HEK293 (cell line): ENCODE measurements around the gene INO80C.

ENCODE experiments used
- CTCF ChIA-PET: fragments of 350-600 bp; formaldehyde crosslinking; extraction: SDS; loops from one replicate; lab custom pipeline; 2021; ENCODE audit warnings: antibody characterized with exemption; lab: Yijun Ruan, JAX
- POLR2A ChIA-PET: fragments of 300-600 bp; formaldehyde crosslinking; extraction: SDS; loops from one replicate; lab custom pipeline; 2020; ENCODE audit warnings: antibody characterized with exemption, inconsistent platforms; lab: Yijun Ruan, JAX
- H3K27ac ChIP-seq: fragments of 200-500 bp; sonication (Bioruptor generic); 2 replicates; pipeline ENCODE4 v1.5.1; 2014; ENCODE audit warnings: low read depth, low read length, control low read depth, inconsistent platforms; ENCODE audit errors: extremely low read depth
- H3K36me3 ChIP-seq, 2 experiments: fragments of 200-500 bp in 1 of 2; sonication (Bioruptor generic) in 1 of 2; 1 replicate in 1 of 2; 2 replicates in 1 of 2; pipeline ENCODE4 v1.5.1; 2014 to 2017; ENCODE audit warnings: inconsistent platforms in 2 of 2, low read length in 2 of 2; ENCODE audit not compliant: control insufficient read depth in 2 of 2, insufficient read depth in 1 of 2
- H3K4me1 ChIP-seq: fragments of 200-500 bp; sonication (Bioruptor generic); 2 replicates; pipeline ENCODE4 v1.5.1; 2014; ENCODE audit warnings: mild to moderate bottlenecking, low read length, inconsistent platforms; ENCODE audit not compliant: control insufficient read depth, insufficient read depth
- H3K4me3 ChIP-seq: 2 replicates; pipeline ENCODE4 v1.5.1; 2011; ENCODE audit warnings: low read depth, mild to moderate bottlenecking, control low read depth, low read length, moderate library complexity
- H3K9me3 ChIP-seq: fragments of 200-500 bp; sonication (Bioruptor generic); 2 replicates; pipeline ENCODE4 v1.5.1; 2014; ENCODE audit warnings: low read depth, low read length, inconsistent platforms; ENCODE audit not compliant: control insufficient read depth, insufficient read depth
- GLI4 ChIP-seq: fragments of 450-650 bp; formaldehyde crosslinking; IDR thresholded peaks from 2 replicates; pipeline ENCODE4 v1.5.1; 2016; ENCODE audit warnings: missing biosample characterization, missing genetic modification characterization
- GLIS1 ChIP-seq: fragments of 450-650 bp; formaldehyde crosslinking; IDR thresholded peaks from 2 replicates; pipeline ENCODE4 v1.5.1; 2016; ENCODE audit warnings: missing biosample characterization, missing genetic modification characterization
- PRDM1 ChIP-seq: fragments of 450-650 bp; formaldehyde crosslinking; IDR thresholded peaks from 2 replicates; pipeline ENCODE4; 2016; ENCODE audit warnings: missing biosample characterization, missing genetic modification characterization
- PRDM10 ChIP-seq: fragments of 450-650 bp; formaldehyde crosslinking; IDR thresholded peaks from 2 replicates; pipeline ENCODE4 v1.5.1; 2016; ENCODE audit warnings: missing biosample characterization, missing genetic modification characterization
- SP7 ChIP-seq: fragments of 450-650 bp; formaldehyde crosslinking; IDR thresholded peaks from 2 replicates; pipeline ENCODE4 v1.5.1; 2016; ENCODE audit warnings: missing biosample characterization, missing genetic modification characterization
- YY1 ChIP-seq: fragments of 450-650 bp; formaldehyde crosslinking; IDR thresholded peaks from 2 replicates; pipeline ENCODE4 v1.5.1; 2018; ENCODE audit warnings: missing biosample characterization, missing genetic modification characterization
- ZBTB21 ChIP-seq: fragments of 450-650 bp; formaldehyde crosslinking; IDR thresholded peaks from 2 replicates; pipeline ENCODE4 v1.5.1; 2017; ENCODE audit warnings: missing biosample characterization, missing genetic modification characterization
- ZNF114 ChIP-seq: fragments of 450-650 bp; formaldehyde crosslinking; IDR thresholded peaks from 2 replicates; pipeline ENCODE4 v1.5.0; 2017; ENCODE audit warnings: missing biosample characterization, missing genetic modification characterization
- ZNF146 ChIP-seq: fragments of 450-650 bp; formaldehyde crosslinking; IDR thresholded peaks from 2 replicates; pipeline ENCODE4 v1.5.1; 2016; ENCODE audit warnings: missing biosample characterization, missing genetic modification characterization
- ZNF302 ChIP-seq: fragments of 450-650 bp; formaldehyde crosslinking; IDR thresholded peaks from 2 replicates; pipeline ENCODE4 v1.5.1; 2016; ENCODE audit warnings: missing biosample characterization, missing genetic modification characterization, low read depth
- ZNF335 ChIP-seq: fragments of 450-650 bp; formaldehyde crosslinking; conservative IDR thresholded peaks from 2 replicates; pipeline ENCODE4 v1.5.1; 2016; ENCODE audit warnings: missing biosample characterization, missing genetic modification characterization
- ZNF341 ChIP-seq: fragments of 450-650 bp; formaldehyde crosslinking; IDR thresholded peaks from 2 replicates; pipeline ENCODE4; 2016; ENCODE audit warnings: low read depth, missing biosample characterization, missing genetic modification characterization
- ZNF585B ChIP-seq: fragments of 450-650 bp; formaldehyde crosslinking; IDR thresholded peaks from 2 replicates; pipeline ENCODE4 v1.5.1; 2016; ENCODE audit warnings: missing biosample characterization, missing genetic modification characterization
- TF ChIP-seq, protein P1 (sequence below): fragments of 450-650 bp; formaldehyde crosslinking; IDR thresholded peaks from 2 replicates; pipeline ENCODE4 v1.5.1; 2016; ENCODE audit warnings: missing biosample characterization, missing genetic modification characterization, low read depth
- TF ChIP-seq, protein P2 (sequence below): fragments of 450-650 bp; formaldehyde crosslinking; IDR thresholded peaks from 2 replicates; pipeline ENCODE4 v1.5.1; 2017; ENCODE audit warnings: missing biosample characterization, missing genetic modification characterization

INO80C gene

GRCh38 chr18:35528749-35529274 lies 31.1 kb upstream of the INO80C start:
- ChIA-PET POLR2A (no interaction called here), CTCF (interaction anchor here (1.3 kb wide), 1 partner anchor 81 kb away, joined by 5 read pairs; no protein-coding TSS in a partner anchor)
- TF ChIP-seq YY1 (tag by site-specific recombination) (no peak), ZNF146 (tag by site-specific recombination) (no peak), PRDM1 (tag by site-specific recombination) (no peak), SP7 (tag by site-specific recombination) (no peak), ZNF585B (tag by site-specific recombination) (no peak), GLI4 (no peak)
- TF ChIP-seq, protein P1, sequence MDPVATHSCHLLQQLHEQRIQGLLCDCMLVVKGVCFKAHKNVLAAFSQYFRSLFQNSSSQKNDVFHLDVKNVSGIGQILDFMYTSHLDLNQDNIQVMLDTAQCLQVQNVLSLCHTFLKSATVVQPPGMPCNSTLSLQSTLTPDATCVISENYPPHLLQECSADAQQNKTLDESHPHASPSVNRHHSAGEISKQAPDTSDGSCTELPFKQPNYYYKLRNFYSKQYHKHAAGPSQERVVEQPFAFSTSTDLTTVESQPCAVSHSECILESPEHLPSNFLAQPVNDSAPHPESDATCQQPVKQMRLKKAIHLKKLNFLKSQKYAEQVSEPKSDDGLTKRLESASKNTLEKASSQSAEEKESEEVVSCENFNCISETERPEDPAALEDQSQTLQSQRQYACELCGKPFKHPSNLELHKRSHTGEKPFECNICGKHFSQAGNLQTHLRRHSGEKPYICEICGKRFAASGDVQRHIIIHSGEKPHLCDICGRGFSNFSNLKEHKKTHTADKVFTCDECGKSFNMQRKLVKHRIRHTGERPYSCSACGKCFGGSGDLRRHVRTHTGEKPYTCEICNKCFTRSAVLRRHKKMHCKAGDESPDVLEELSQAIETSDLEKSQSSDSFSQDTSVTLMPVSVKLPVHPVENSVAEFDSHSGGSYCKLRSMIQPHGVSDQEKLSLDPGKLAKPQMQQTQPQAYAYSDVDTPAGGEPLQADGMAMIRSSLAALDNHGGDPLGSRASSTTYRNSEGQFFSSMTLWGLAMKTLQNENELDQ, result no peak
- TF ChIP-seq, protein P2, sequence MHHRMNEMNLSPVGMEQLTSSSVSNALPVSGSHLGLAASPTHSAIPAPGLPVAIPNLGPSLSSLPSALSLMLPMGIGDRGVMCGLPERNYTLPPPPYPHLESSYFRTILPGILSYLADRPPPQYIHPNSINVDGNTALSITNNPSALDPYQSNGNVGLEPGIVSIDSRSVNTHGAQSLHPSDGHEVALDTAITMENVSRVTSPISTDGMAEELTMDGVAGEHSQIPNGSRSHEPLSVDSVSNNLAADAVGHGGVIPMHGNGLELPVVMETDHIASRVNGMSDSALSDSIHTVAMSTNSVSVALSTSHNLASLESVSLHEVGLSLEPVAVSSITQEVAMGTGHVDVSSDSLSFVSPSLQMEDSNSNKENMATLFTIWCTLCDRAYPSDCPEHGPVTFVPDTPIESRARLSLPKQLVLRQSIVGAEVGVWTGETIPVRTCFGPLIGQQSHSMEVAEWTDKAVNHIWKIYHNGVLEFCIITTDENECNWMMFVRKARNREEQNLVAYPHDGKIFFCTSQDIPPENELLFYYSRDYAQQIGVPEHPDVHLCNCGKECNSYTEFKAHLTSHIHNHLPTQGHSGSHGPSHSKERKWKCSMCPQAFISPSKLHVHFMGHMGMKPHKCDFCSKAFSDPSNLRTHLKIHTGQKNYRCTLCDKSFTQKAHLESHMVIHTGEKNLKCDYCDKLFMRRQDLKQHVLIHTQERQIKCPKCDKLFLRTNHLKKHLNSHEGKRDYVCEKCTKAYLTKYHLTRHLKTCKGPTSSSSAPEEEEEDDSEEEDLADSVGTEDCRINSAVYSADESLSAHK, result no peak
- H3K4me1 ChIP-seq, result no peaks in the 10 kb centered on the region
- no peaks in the 10 kb centered on the region for H3K9me3 ChIP-seq
- H3K36me3 ChIP-seq, result no peaks in the 10 kb centered on the region
- no peak overlapping the region for H3K27ac ChIP-seq
- no peak overlapping the region for H3K4me3 ChIP-seq

GRCh38 chr18:35526495-35527059 lies 28.8 kb upstream of the INO80C start:
- Histone ChIP-seq H3K27ac (no peak overlapping the region), H3K4me3 (no peak overlapping the region)
- no peak for TF ChIP-seq ZNF114 (tag by site-specific recombination)
- TF ChIP-seq GLIS1 (tag by site-specific recombination), result peak; percentile 49
- TF ChIP-seq, all 188 proteins: peak for 1
- no peaks in the 10 kb centered on the region for H3K9me3 ChIP-seq
- POLR2A ChIA-PET, result interaction anchor here (1.4 kb wide), 1 partner anchor 29 kb away, joined by 5 read pairs; the partner anchor contains the start of gene INO80C
- H3K36me3 ChIP-seq, result no peaks in the 10 kb centered on the region
- CTCF ChIA-PET, result interaction anchor here (0.6 to 1.0 kb wide), 3 partner anchors 38 to 257 kb away, joined by 3 read pairs; no protein-coding TSS in a partner anchor
- H3K4me1 ChIP-seq, result no peaks in the 10 kb centered on the region

GRCh38 chr18:35525795-35526494 lies 28.2 kb upstream of the INO80C start:
- ChIA-PET CTCF (interaction anchor here (0.6 kb wide), 1 partner anchor 257 kb away, joined by 3 read pairs; no protein-coding TSS in a partner anchor), POLR2A (no interaction called here)
- TF ChIP-seq ZNF341 (tag by site-specific recombination) (no peak), ZBTB21 (tag by site-specific recombination) (no peak), PRDM10 (tag by site-specific recombination) (0 out of 2 replicates have a peak, but pooled peaks have one; percentile 6), ZNF302 (no peak), ZNF335 (peak; percentile 27; the same call in 1 of the 2 replicates)
- Histone ChIP-seq H3K9me3 (no peaks in the 10 kb centered on the region), H3K27ac (no peak overlapping the region), H3K4me1 (no peaks in the 10 kb centered on the region), H3K36me3 (no peaks in the 10 kb centered on the region), H3K4me3 (no peak overlapping the region)
